HCT116 (cell line): Measurements from ENCODE around the gene FLNC. TPM values are rescaled to one million over a fixed set of nuclear protein-coding genes. Genes with fewer than 3 reads are reported as not detected.

Experiments used
- ATAC-seq: fragments of 200-7000 bp; cut with Tn5 transposase; 2 replicates; pipeline ENCODE4 v1.9.1; 2020; ENCODE audit warnings: mild to moderate bottlenecking, moderate library complexity
- BruUV-seq: library from RNA; stranded (reverse); fragments of 400-500 nt; replicated peaks from 2 replicates; lab custom pipeline; 2021; lab: Mats Ljungman, UMichigan
- CTCF ChIA-PET: fragments of 300-600 bp; sonication (Branson Sonifier 250); formaldehyde crosslinking; loops from one replicate; lab custom pipeline; 2021; ENCODE audit warnings: antibody characterized with exemption; lab: Charles Lee
- POLR2A ChIA-PET: fragments of 300-600, 350-600 bp; sonication (Branson Sonifier 250); formaldehyde crosslinking; loops from one replicate; lab custom pipeline; 2021; ENCODE audit warnings: antibody characterized with exemption; lab: Charles Lee
- RAD21 ChIA-PET, 2 experiments: fragments of 300-600 bp; sonication (Branson Sonifier 250); formaldehyde crosslinking; loops; one replicate each; lab custom pipeline; 2023; ENCODE audit warnings: low total read pairs in 2 of 2; ENCODE audit not compliant: uncharacterized antibody in 2 of 2, unreplicated experiment in 2 of 2, low non-redundant PET in 1 of 2; lab: Charles Lee
- DNase-seq: peaks from one replicate; pipeline ENCODE4 v3.0.0-alpha.2; 2010; ENCODE audit warnings: low read depth, low spot score
- H2AFZ ChIP-seq: fragments of 200-600 bp; shearing (Covaris generic), sonication (generic); 2 replicates; pipeline ENCODE4 v1.6.1; 2017; ENCODE audit warnings: low read depth, mixed run types, mixed read lengths, antibody characterized with exemption, low read length; ENCODE audit not compliant: poor library complexity, severe bottlenecking
- H3K27ac ChIP-seq: 2 replicates; pipeline ENCODE4 v1.5.1; 2012; ENCODE audit warnings: low read depth, low read length
- H3K27me3 ChIP-seq: fragments of 200-600 bp; sonication (generic); 2 replicates; pipeline ENCODE4 v1.6.1; 2016; ENCODE audit warnings: mixed run types, low read length, mixed read lengths; ENCODE audit not compliant: insufficient read depth
- H3K36me3 ChIP-seq, 2 experiments: fragments of 200-500 bp in 1 of 2; fragments of 200-600 bp in 1 of 2; sonication (Bioruptor generic) in 1 of 2; sonication (generic) in 1 of 2; 2 replicates each; pipeline versions ENCODE4 v1.5.1 to v1.6.1; 2014 to 2016; ENCODE audit warnings: low read length in 2 of 2, inconsistent platforms in 1 of 2, mixed read lengths in 1 of 2, mixed run types in 1 of 2; ENCODE audit not compliant: insufficient read depth in 2 of 2, control insufficient read depth in 1 of 2
- H3K4me1 ChIP-seq, 2 experiments: fragments of 200-600 bp in 1 of 2; sonication (generic) in 1 of 2; 2 replicates each; pipeline versions ENCODE4 v1.5.1 to v1.6.1; 2012 to 2017; ENCODE audit warnings: low read length in 2 of 2, inconsistent platforms in 1 of 2, mild to moderate bottlenecking in 1 of 2, mixed read lengths in 1 of 2, mixed run types in 1 of 2, moderate library complexity in 1 of 2; ENCODE audit not compliant: insufficient read depth in 2 of 2, control insufficient read depth in 1 of 2
- H3K4me2 ChIP-seq: fragments of 200-600 bp; sonication (generic); 2 replicates; pipeline ENCODE4 v1.6.1; 2017; ENCODE audit warnings: mixed run types, low read length, mixed read lengths
- H3K4me3 ChIP-seq, 2 experiments: fragments of 200-600 bp in 1 of 2; sonication (generic) in 1 of 2; replicated peaks in 1 of 2; 2 replicates each; pipeline ENCODE4 v1.5.1; 2011 to 2016; ENCODE audit warnings: low read length in 2 of 2, control low read depth in 1 of 2, low read depth in 1 of 2, mild to moderate bottlenecking in 1 of 2, mixed read lengths in 1 of 2, mixed run types in 1 of 2
- H3K79me2 ChIP-seq: fragments of 200-600 bp; sonication (generic); 2 replicates; pipeline ENCODE4 v1.6.1; 2017; ENCODE audit warnings: mild to moderate bottlenecking, mixed run types, low read length, moderate library complexity, mixed read lengths; ENCODE audit not compliant: insufficient read depth
- H3K9ac ChIP-seq: fragments of 200-600 bp; sonication (generic); 2 replicates; pipeline ENCODE4 v1.6.1; 2016; ENCODE audit warnings: low read length, mixed read lengths
- H3K9me2 ChIP-seq: fragments of 200-600 bp; sonication (generic), shearing (Covaris generic); 2 replicates; pipeline ENCODE4 v1.6.1; 2017; ENCODE audit warnings: mixed run types, mild to moderate bottlenecking, moderate library complexity; ENCODE audit not compliant: insufficient read depth
- H3K9me3 ChIP-seq, 2 experiments: fragments of 200-500 bp in 1 of 2; fragments of 200-600 bp in 1 of 2; sonication (Bioruptor generic) in 1 of 2; sonication (generic) in 1 of 2; 2 replicates each; pipeline ENCODE4 v1.6.1; 2014 to 2017; ENCODE audit warnings: low read length in 2 of 2, mixed read lengths in 2 of 2, inconsistent platforms in 1 of 2, low read depth in 1 of 2, mild to moderate bottlenecking in 1 of 2, mixed run types in 1 of 2, moderate library complexity in 1 of 2; ENCODE audit not compliant: control insufficient read depth in 1 of 2, insufficient read depth in 1 of 2
- H4K20me1 ChIP-seq: fragments of 200-600 bp; sonication (generic), shearing (Covaris generic); 2 replicates; pipeline ENCODE4 v1.6.1; 2017; ENCODE audit warnings: mixed run types, mild to moderate bottlenecking, moderate library complexity; ENCODE audit not compliant: insufficient read depth
- EGR1 ChIP-seq: IDR thresholded peaks from 2 replicates; pipeline ENCODE4 v1.6.1; 2012; ENCODE audit warnings: low read depth
- ELF1 ChIP-seq: IDR thresholded peaks from 2 replicates; pipeline ENCODE4 v1.6.1; 2012; ENCODE audit warnings: low read depth, borderline replicate concordance
- EZH2phosphoT487 ChIP-seq: fragments of 200-600 bp; IDR thresholded peaks from 2 replicates; pipeline ENCODE4 v1.6.1; 2018; ENCODE audit warnings: antibody characterized with exemption, borderline replicate concordance
- FOSL1 ChIP-seq: IDR thresholded peaks from 2 replicates; pipeline ENCODE4 v1.6.1; 2012; ENCODE audit warnings: low read depth
- POLR2A ChIP-seq: IDR thresholded peaks from 2 replicates; pipeline ENCODE4 v1.7.0; 2011; ENCODE audit warnings: borderline replicate concordance; ENCODE audit not compliant: insufficient read depth, insufficient read length; ENCODE audit errors: extremely low read depth
- POLR2AphosphoS5 ChIP-seq: IDR thresholded peaks from 2 replicates; pipeline ENCODE4 v1.6.1; 2011; ENCODE audit warnings: mild to moderate bottlenecking, low read depth, low read length, moderate library complexity
- RAD21 ChIP-seq: IDR thresholded peaks from 2 replicates; pipeline ENCODE4 v1.6.1; 2012; ENCODE audit warnings: low read depth, mild to moderate bottlenecking
- SIN3A ChIP-seq: IDR thresholded peaks from 2 replicates; pipeline ENCODE4 v1.6.1; 2012; ENCODE audit warnings: low read depth
- SRF ChIP-seq: IDR thresholded peaks from 2 replicates; pipeline ENCODE4 v1.6.1; 2012; ENCODE audit warnings: low read depth
- TCF7L2 ChIP-seq: IDR thresholded peaks from 2 replicates; pipeline ENCODE4 v1.7.0; 2011; ENCODE audit warnings: borderline replicate concordance, inconsistent platforms; ENCODE audit not compliant: insufficient read depth, insufficient read length; ENCODE audit errors: extremely low read depth
- ZFX ChIP-seq: fragments of 450-650 bp; IDR thresholded peaks from 2 replicates; pipeline ENCODE4 v1.6.1; 2017
- ZNF274 ChIP-seq: fragments of 200-500 bp; sonication (Bioruptor generic); IDR thresholded peaks from 2 replicates; pipeline ENCODE4 v1.6.1; 2014; ENCODE audit warnings: mild to moderate bottlenecking, low read depth, low read length, inconsistent platforms
- intact Hi-C: fragments of 100-400 bp; cut with micrococcal nuclease; formaldehyde crosslinking; loops from 2 replicates; pipeline ENCODE4 v1.10.0; 2022
- total RNA-seq: library from RNA; stranded (reverse); gene quantifications from one replicate; pipeline ENCODE4 v1.2.1, GENCODE V29; 2021; ENCODE audit not compliant: unreplicated experiment
- TF ChIP-seq, protein P1 (sequence below): IDR thresholded peaks from 2 replicates; pipeline ENCODE4 v1.6.1; 2012; ENCODE audit warnings: low read depth
- TF ChIP-seq, protein P2 (sequence below), 3 experiments: fragments of 200-600 bp in 1 of 3; sonication (generic) in 1 of 3; IDR thresholded peaks in 2 of 3; conservative IDR thresholded peaks in 1 of 3; 2 replicates each; pipeline ENCODE4 v1.5.1; 2012 to 2017; ENCODE audit warnings: low read depth in 2 of 3, low read length in 2 of 3, antibody characterized with exemption in 1 of 3, borderline replicate concordance in 1 of 3, control low read depth in 1 of 3, mild to moderate bottlenecking in 1 of 3, mixed read lengths in 1 of 3, mixed run types in 1 of 3, moderate library complexity in 1 of 3; ENCODE audit not compliant: insufficient read depth in 1 of 3
- TF ChIP-seq, protein P3 (sequence below): IDR thresholded peaks from 2 replicates; pipeline ENCODE4 v1.6.1; 2012

The FLNC gene
- total RNA-seq, 1 experiment from 2014 or later = 42.8 TPM

DNA sequence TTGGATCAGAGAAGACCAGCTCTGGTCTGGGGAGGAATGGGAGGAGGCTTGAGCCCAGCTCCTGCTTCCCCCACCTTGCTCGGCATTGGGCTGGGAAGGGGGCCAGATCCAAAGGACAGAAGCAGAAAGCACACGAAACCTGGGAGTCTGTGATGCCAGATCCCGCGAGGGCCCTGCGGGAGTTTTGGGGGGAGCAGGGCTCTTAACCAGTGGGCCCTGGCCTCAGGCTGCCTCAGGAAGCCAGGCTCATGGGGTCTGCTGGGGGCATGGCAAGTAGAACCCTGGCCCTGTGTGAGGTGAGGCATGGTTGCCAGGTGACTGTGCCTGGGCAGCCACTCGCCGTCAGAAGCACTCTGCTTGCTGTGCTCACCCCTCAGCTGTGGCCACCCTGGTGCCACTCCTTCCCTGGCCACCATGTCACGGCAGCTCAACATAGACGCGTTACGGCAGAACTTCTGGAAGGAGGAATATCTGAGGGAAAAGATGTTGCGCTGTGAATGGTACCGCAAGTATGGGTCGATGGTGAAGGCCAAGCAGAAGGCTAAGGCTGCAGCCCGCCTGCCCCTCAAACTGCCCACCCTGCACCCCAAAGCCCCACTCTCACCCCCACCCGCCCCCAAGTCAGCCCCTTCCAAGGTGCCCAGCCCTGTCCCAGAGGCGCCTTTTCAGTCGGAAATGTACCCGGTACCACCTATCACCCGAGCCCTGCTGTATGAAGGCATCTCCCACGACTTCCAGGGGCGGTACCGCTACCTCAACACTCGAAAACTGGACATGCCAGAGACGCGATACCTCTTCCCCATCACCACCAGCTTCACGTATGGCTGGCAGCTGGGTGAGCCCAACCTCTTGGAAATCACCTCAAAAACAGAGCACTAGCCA is 36.0 kb downstream of the FLNC start:
- peaks cover 23% of the 10 kb centered on the region for H3K79me2 ChIP-seq
- no peak overlapping the region for H2AFZ ChIP-seq
- H3K9ac ChIP-seq = no peak overlapping the region
- no peak overlapping the region for H3K4me2 ChIP-seq
- H3K9me3 ChIP-seq = no peaks in the 10 kb centered on the region
- no peaks in the 10 kb centered on the region for H3K27me3 ChIP-seq
- CTCF ChIA-PET = interaction anchor here (0.6 kb wide), 1 partner anchor 18 kb away, joined by 3 read pairs; no protein-coding TSS in a partner anchor
- H3K9me2 ChIP-seq = no peaks in the 10 kb centered on the region
- POLR2A ChIA-PET = no interaction called here
- no peak overlapping the region for H3K27ac ChIP-seq
- H3K4me3 ChIP-seq = no peak overlapping the region
- no peaks in the 10 kb centered on the region for H4K20me1 ChIP-seq
- TF ChIP-seq POLR2A (no peak), ELF1 (no peak), TCF7L2 (no peak), ZFX (no peak), ZNF274 (no peak), SRF (no peak), RAD21 (no peak), SIN3A (no peak), EGR1 (no peak), POLR2AphosphoS5 (no peak), FOSL1 (no peak), EZH2phosphoT487 (no peak)
- TF ChIP-seq, protein P1, sequence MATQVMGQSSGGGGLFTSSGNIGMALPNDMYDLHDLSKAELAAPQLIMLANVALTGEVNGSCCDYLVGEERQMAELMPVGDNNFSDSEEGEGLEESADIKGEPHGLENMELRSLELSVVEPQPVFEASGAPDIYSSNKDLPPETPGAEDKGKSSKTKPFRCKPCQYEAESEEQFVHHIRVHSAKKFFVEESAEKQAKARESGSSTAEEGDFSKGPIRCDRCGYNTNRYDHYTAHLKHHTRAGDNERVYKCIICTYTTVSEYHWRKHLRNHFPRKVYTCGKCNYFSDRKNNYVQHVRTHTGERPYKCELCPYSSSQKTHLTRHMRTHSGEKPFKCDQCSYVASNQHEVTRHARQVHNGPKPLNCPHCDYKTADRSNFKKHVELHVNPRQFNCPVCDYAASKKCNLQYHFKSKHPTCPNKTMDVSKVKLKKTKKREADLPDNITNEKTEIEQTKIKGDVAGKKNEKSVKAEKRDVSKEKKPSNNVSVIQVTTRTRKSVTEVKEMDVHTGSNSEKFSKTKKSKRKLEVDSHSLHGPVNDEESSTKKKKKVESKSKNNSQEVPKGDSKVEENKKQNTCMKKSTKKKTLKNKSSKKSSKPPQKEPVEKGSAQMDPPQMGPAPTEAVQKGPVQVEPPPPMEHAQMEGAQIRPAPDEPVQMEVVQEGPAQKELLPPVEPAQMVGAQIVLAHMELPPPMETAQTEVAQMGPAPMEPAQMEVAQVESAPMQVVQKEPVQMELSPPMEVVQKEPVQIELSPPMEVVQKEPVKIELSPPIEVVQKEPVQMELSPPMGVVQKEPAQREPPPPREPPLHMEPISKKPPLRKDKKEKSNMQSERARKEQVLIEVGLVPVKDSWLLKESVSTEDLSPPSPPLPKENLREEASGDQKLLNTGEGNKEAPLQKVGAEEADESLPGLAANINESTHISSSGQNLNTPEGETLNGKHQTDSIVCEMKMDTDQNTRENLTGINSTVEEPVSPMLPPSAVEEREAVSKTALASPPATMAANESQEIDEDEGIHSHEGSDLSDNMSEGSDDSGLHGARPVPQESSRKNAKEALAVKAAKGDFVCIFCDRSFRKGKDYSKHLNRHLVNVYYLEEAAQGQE = no peak
- TF ChIP-seq, protein P2, sequence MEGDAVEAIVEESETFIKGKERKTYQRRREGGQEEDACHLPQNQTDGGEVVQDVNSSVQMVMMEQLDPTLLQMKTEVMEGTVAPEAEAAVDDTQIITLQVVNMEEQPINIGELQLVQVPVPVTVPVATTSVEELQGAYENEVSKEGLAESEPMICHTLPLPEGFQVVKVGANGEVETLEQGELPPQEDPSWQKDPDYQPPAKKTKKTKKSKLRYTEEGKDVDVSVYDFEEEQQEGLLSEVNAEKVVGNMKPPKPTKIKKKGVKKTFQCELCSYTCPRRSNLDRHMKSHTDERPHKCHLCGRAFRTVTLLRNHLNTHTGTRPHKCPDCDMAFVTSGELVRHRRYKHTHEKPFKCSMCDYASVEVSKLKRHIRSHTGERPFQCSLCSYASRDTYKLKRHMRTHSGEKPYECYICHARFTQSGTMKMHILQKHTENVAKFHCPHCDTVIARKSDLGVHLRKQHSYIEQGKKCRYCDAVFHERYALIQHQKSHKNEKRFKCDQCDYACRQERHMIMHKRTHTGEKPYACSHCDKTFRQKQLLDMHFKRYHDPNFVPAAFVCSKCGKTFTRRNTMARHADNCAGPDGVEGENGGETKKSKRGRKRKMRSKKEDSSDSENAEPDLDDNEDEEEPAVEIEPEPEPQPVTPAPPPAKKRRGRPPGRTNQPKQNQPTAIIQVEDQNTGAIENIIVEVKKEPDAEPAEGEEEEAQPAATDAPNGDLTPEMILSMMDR (IDR thresholded peaks at IDR 0.05 in 2 of 3, conservative IDR thresholded peaks at IDR 0.05 in 1 of 3; ENCODE audit: borderline replicate concordance in 1 of 3, insufficient read depth in 1 of 3, low read depth in 2 of 3, low read length in 2 of 3) = no peak
- TF ChIP-seq, protein P3, sequence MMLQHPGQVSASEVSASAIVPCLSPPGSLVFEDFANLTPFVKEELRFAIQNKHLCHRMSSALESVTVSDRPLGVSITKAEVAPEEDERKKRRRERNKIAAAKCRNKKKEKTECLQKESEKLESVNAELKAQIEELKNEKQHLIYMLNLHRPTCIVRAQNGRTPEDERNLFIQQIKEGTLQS = no peak
- intact Hi-C loops = no loop called here
- no peak for ATAC-seq
- peaks cover 3 to 7% of the 10 kb centered on the region in 2 experiments; a peak in 2 of 4 replicates for H3K36me3 ChIP-seq
- peaks cover 21 to 51% of the 10 kb centered on the region in 2 experiments for H3K4me1 ChIP-seq
- BruUV-seq = no TSS peak
- RAD21 ChIA-PET = no interaction called here
- no peak for DNase-seq
